Smooth muscle cell (in vitro differentiated cells): Measurements from ENCODE around the gene KCNH3. TPM values are rescaled to one million over a fixed set of nuclear protein-coding genes. Genes with fewer than 3 reads are reported as not detected.

Experiments used
- DNase-seq: peaks from one replicate; lab custom pipeline; 2025; ENCODE audit not compliant: unreplicated experiment; lab: John Stamatoyannopoulos, UW
- H2AFZ ChIP-seq: fragments of 200-600 bp; sonication (generic); 2 replicates; pipeline ENCODE4 v1.6.0; 2016; ENCODE audit warnings: antibody characterized with exemption, low read depth, mild to moderate bottlenecking
- H3F3A ChIP-seq: fragments of 200-600 bp; sonication (generic); 2 replicates; pipeline ENCODE4 v1.6.0; 2017; ENCODE audit warnings: antibody characterized with exemption, low read depth
- H3K27ac ChIP-seq: fragments of 200-600 bp; sonication (generic); 2 replicates; pipeline ENCODE4 v1.5.1; 2016; ENCODE audit warnings: low read depth, mild to moderate bottlenecking
- H3K27me3 ChIP-seq: fragments of 200-600 bp; sonication (generic); 2 replicates; pipeline ENCODE4 v1.6.1; 2016; ENCODE audit warnings: low read depth, mild to moderate bottlenecking
- H3K36me3 ChIP-seq: fragments of 200-600 bp; sonication (generic); 2 replicates; pipeline ENCODE4 v1.5.1; 2016; ENCODE audit warnings: low read depth
- H3K4me1 ChIP-seq: fragments of 200-600 bp; sonication (generic); 2 replicates; pipeline ENCODE4 v1.5.1; 2016; ENCODE audit warnings: low read depth
- H3K4me2 ChIP-seq: fragments of 200-600 bp; sonication (generic); 2 replicates; pipeline ENCODE4 v1.6.0; 2016; ENCODE audit warnings: mild to moderate bottlenecking
- H3K4me3 ChIP-seq: fragments of 200-600 bp; sonication (generic); 2 replicates; pipeline ENCODE4 v1.5.1; 2016; ENCODE audit warnings: mild to moderate bottlenecking
- H3K79me2 ChIP-seq: fragments of 200-600 bp; sonication (generic); 2 replicates; pipeline ENCODE4 v1.6.0; 2016; ENCODE audit warnings: low read depth, mild to moderate bottlenecking
- H3K9ac ChIP-seq: fragments of 200-600 bp; sonication (generic); 2 replicates; pipeline ENCODE4 v1.6.0; 2016; ENCODE audit warnings: low read depth
- H3K9me3 ChIP-seq: fragments of 200-600 bp; sonication (generic); replicated peaks from 2 replicates; pipeline ENCODE4 v1.5.1; 2016; ENCODE audit warnings: low read depth
- H4K20me1 ChIP-seq: fragments of 200-600 bp; sonication (generic); 2 replicates; pipeline ENCODE4 v1.6.0; 2016; ENCODE audit warnings: low read depth
- WGBS: methylation state at CpG from one replicate; pipeline ENCODE4 v1.1.7; 2016; ENCODE audit warnings: low lambda C conversion rate; 5-methylcytosine and 5-hydroxymethylcytosine counted together
- polyA plus RNA-seq: library from polyadenylated mRNA; unstranded; fragments of >200 nt; fragmentation: Nextera tagmentation; extraction: Ambion mirVana; gene quantifications from 2 replicates; pipeline ENCODE4 v1.2.1, GENCODE V29; 2016
- total RNA-seq: library from RNA; depleted of rRNA; stranded (reverse); fragments of >200 nt; gene quantifications from 2 replicates; pipeline ENCODE4 v1.2.3, GENCODE V29; 2014
- TF ChIP-seq, protein P1 (sequence below): fragments of 200-600 bp; sonication (generic); IDR thresholded peaks from 2 replicates; pipeline ENCODE4 v1.5.1; 2017; ENCODE audit warnings: borderline replicate concordance, mild to moderate bottlenecking, antibody characterized with exemption; ENCODE audit not compliant: insufficient read depth, poor library complexity, severe bottlenecking

The KCNH3 gene
- total and polyA plus RNA-seq, 2 experiments from 2014 or later = 0.09 to 0.94 TPM

GRCh38 chr12:49567302-49567610 is 28.4 kb downstream of the KCNH3 start:
- H3K27ac ChIP-seq = no peak overlapping the region
- peak overlapping the region; percentile 91 for H3K9ac ChIP-seq
- no peaks in the 10 kb centered on the region for H4K20me1 ChIP-seq
- peaks cover 11% of the 10 kb centered on the region for H3K4me1 ChIP-seq
- no peaks in the 10 kb centered on the region for H3K9me3 ChIP-seq
- 5% methylated on average over 11 of the region's 11 CpGs for WGBS
- H3K4me3 ChIP-seq = peak overlapping the region; percentile 84
- H3K79me2 ChIP-seq = peaks cover 36% of the 10 kb centered on the region
- peak overlapping the region; percentile 98 for H3K4me2 ChIP-seq
- H3K27me3 ChIP-seq = no peaks in the 10 kb centered on the region
- peak overlapping the region; percentile 97 for H2AFZ ChIP-seq
- no peak for DNase-seq
- H3K36me3 ChIP-seq = no peaks in the 10 kb centered on the region
- H3F3A ChIP-seq = no peaks in the 10 kb centered on the region
- TF ChIP-seq, protein P1, sequence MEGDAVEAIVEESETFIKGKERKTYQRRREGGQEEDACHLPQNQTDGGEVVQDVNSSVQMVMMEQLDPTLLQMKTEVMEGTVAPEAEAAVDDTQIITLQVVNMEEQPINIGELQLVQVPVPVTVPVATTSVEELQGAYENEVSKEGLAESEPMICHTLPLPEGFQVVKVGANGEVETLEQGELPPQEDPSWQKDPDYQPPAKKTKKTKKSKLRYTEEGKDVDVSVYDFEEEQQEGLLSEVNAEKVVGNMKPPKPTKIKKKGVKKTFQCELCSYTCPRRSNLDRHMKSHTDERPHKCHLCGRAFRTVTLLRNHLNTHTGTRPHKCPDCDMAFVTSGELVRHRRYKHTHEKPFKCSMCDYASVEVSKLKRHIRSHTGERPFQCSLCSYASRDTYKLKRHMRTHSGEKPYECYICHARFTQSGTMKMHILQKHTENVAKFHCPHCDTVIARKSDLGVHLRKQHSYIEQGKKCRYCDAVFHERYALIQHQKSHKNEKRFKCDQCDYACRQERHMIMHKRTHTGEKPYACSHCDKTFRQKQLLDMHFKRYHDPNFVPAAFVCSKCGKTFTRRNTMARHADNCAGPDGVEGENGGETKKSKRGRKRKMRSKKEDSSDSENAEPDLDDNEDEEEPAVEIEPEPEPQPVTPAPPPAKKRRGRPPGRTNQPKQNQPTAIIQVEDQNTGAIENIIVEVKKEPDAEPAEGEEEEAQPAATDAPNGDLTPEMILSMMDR = no peak

- H3K4me2 ChIP-seq = peak within 1 kb of the TSS; percentile 98
- no peaks in the 10 kb centered on the region for H3K36me3 ChIP-seq
- H3K79me2 ChIP-seq = peaks cover 36% of the 10 kb centered on the region
- peak within 1 kb of the TSS; percentile 97 for H2AFZ ChIP-seq
- DNase-seq = peak; percentile 85
- H3K27me3 ChIP-seq = no peaks in the 10 kb centered on the region
- no peaks in the 10 kb centered on the region for H3K9me3 ChIP-seq
- peaks cover 11% of the 10 kb centered on the region for H3K4me1 ChIP-seq
- peak within 1 kb of the TSS; percentile 84 for H3K4me3 ChIP-seq
- TF ChIP-seq, protein P1 = no peak
- H4K20me1 ChIP-seq = no peaks in the 10 kb centered on the region
- H3K27ac ChIP-seq = peak within 1 kb of the TSS; percentile 86
- H3K9ac ChIP-seq = peak within 1 kb of the TSS; percentile 91
- H3F3A ChIP-seq = no peaks in the 10 kb centered on the region
- 1% methylated on average over 54 of the region's 54 CpGs for WGBS
These were observed 29.0 kb downstream of the KCNH3 start, which contains the start of gene MCRS1 for GRCh38 chr12:49567611-49568441. MCRS1 (minus strand) TSS chr12:49568142; CDS start chr12:49566731, 1,411 bp downstream.

- no peaks in the 10 kb centered on the region for H3K36me3 ChIP-seq
- 6% methylated on average over 19 of the region's 19 CpGs for WGBS
- no peak for DNase-seq
- no peaks in the 10 kb centered on the region for H3K9me3 ChIP-seq
- H3K79me2 ChIP-seq = peaks cover 36% of the 10 kb centered on the region
- no peaks in the 10 kb centered on the region for H3F3A ChIP-seq
- H3K27me3 ChIP-seq = no peaks in the 10 kb centered on the region
- H3K4me3 ChIP-seq = peak overlapping the region; percentile 84
- peak overlapping the region; percentile 98 for H3K4me2 ChIP-seq
- H3K4me1 ChIP-seq = peaks cover 11% of the 10 kb centered on the region
- peak overlapping the region; percentile 86 for H3K27ac ChIP-seq
- peak overlapping the region; percentile 97 for H2AFZ ChIP-seq
- peak overlapping the region; percentile 91 for H3K9ac ChIP-seq
- TF ChIP-seq, protein P1 = no peak
- no peaks in the 10 kb centered on the region for H4K20me1 ChIP-seq
These were observed 29.8 kb downstream of the KCNH3 start for GRCh38 chr12:49568442-49569162.
